Brain pericyte (primary cell): Measurements from ENCODE around the gene NFIC.
"Not testable (repeated sequence)": the region's sequence is repeated elsewhere in the genome, so short reads cannot be mapped to it uniquely, and the experiment has no call there.

ENCODE experiments used
- DNase-seq: peaks from one replicate; pipeline ENCODE4 v3.0.0-alpha.2; 2012; ENCODE audit warnings: low read depth, low spot score

The NFIC gene

DNA sequence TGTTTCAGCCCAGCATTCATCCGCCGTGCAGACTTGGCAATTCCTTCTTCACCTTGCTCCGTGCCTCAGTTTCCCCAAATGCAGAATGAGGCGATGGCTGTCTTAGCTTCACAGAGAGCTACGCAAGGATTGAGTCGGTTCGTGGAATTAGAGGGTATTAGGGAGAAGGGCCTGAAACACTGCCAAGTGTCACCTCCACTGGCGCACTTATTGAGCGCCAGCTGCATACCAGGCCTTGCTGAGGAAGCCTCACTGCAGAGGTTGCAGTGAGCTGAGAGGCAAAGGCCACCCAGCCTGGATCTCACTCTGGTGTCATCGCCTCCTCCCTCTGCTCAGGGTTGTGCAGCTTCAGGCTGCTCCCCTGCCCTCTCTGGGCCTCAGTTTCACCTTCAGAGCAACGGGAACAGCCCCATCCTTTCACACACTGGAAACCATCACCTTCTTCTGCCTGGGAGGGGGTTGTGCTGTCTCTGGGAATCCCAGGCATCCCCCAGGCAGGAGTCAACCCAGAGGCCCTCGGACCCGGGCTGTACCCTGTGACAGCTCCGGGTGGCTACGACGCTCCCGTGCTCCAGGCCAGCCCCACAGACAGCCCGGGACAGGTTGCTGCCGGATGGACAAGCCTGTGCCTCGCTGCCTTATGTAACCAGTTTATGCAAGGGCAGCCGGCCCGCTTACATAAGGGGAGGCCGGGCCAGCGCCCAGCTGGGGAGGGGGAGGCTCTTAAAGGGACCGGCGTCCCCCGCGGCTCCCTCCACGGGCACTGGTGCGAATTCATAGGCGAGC lies 31.9 kb downstream of the NFIC start:
- DNase-seq: no peak

DNA sequence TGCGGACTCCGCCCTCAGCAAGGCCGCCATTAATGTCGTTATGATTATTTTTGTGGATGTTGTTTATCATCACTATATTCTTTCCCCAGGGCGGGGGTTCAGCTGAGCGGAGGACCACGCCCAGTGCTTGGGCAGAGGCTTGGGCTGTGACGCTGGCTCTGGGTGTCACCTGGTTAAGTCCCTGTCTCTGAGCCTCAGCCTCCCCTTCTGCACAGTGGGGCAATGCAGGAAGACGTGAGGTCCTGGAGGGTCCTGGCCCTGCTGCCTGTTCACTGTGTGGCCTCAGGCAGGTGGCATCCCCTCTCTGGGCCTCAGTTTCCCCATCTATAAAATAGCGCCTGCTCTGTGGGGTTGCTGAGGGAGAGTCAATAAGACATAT lies 32.5 kb downstream of the NFIC start:
- no peak for DNase-seq

DNA sequence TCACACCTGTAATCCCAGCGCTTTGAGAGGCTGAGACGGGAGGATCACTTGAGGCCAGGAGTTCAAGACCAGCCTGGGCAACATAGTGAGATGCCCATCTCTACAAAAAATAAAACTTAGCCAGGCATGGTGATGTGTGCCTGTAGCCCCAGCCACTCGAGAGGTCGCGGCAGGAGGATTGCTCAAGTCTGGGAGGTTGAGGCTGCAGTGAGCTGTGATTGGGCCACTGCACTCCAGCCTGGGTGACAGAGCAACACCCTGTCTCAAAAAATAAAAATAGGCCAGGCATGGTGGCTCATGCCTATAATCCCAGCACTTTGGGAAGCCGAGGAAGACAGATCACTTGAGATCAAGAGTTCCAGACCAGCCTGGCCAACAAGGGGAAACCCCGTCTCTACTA lies 32.9 kb downstream of the NFIC start:
- not testable (repeated sequence) for DNase-seq

GRCh38 chr19:3401004-3401768 lies 34.8 kb downstream of the NFIC start:
- no peak for DNase-seq

GRCh38 chr19:3402631-3403443 lies 36.5 kb downstream of the NFIC start:
- no peak for DNase-seq

DNA sequence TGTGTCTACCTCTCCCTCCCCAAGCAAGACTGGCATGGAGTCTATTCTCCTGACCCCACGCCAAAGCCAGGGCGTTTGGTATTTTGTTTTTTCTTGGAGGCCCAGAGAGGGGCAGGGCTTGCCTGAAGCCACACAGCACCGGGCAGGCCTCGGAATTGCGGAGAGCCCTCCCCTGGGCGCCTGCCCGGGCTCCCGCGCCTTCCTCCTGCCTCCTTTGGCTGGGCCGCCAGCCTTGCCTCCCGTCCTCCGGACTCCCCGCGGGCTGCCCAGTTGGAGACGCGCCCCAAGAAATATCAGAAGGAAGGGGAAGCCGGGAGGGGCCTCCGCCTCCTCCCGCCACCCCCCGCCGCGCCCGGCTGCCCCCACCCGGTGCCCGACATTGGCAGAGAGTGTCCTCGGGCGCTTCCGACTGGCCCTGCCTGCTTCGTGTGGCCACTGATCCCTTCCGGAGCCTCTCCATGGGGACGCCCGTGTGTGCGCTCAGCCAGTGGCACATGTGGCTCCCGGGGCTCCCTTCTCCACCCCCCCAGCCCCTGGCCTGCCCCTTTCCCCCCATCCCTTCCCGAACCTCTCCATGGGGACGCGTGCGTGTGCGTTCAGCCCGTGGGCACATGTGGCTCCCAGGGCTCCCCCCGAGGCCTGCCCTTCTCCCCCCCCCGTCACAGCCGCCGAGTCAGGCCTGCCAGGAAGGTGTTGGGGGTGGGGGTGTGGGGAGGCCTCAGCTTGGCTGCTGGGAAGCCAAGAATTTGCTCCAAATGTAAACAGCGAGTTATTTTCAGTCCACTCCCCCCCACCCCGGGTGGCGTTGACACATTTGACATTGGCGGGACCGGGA lies 37.3 kb downstream of the NFIC start:
- peak; percentile 88 for DNase-seq

DNA sequence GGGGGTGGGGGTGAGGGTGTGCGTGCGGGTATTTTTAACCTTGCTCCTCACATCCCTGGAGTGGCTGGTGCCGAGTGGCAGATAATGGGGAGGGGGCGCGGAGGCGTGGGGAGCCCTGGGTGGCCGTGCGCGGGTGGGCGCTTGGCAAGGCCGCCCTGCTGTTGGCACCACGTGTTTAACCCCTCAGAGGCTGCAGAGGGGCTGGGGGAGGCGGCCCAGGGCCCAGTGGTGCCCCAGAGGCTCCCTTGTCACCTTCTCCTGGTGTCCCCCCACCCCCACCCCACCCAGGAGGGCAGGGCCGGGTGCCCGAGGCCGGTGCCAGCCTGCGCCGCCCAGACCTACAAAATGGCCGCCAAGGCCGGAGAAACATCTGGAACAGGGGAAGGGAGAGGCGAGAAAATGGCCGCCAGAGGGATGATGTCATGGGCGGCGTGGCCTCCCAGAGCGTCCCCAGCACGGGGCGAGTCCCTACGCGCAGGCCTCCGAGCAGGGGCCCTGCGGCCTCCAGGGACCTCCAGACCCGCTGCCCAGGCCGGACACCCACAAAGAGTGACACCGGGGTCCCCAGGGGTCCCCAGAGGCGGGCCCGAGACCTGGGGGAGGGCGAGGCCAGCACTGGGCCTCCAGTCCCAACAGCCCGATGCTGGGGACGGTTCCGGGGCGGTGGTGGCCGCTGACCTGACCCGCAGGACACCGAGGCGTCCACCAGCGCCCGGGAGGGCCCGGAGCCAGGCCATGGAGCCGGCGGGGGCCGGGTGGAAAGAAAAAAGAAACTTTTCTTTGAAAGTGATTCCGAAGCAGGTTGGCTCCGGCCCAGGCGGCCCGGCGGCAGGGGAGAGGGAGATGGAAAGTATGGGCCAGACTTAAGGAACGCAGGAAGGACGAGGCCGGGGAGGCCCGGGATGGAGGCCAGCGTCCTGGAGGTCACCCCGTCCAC lies 38.2 kb downstream of the NFIC start:
- DNase-seq: peak; percentile 62

DNA sequence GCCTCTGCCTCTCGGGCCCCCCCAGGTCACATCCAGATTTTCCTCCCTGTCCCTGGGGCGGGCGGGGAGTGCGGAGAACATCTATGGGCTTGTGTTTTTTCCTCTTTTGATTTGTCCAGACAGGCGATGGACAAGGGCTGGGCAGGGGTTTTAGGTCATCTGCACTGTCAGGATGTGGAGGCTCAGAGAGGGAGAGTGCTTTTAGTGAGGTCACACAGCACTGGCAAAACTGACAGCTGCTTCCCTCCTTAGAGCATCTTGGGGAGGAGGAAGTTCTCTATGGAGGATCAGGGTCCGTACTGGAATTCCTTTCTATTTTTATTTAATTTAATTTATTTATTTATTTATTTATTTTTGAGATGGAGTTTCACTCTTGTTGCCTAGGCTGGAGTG lies 38.9 kb downstream of the NFIC start:
- no peak for DNase-seq

GRCh38 chr19:3406571-3407111 lies 40.3 kb downstream of the NFIC start:
- DNase-seq: no peak

- DNase-seq: no peak
These were observed 41.5 kb downstream of the NFIC start for GRCh38 chr19:3407556-3408516.

- no peak for DNase-seq
These were observed 42.6 kb downstream of the NFIC start for GRCh38 chr19:3408996-3409345.

- no peak for DNase-seq
These were observed 43.1 kb downstream of the NFIC start for GRCh38 chr19:3409346-3410064.

- no peak for DNase-seq
These were observed 45.3 kb downstream of the NFIC start for GRCh38 chr19:3411636-3412035.

DNA sequence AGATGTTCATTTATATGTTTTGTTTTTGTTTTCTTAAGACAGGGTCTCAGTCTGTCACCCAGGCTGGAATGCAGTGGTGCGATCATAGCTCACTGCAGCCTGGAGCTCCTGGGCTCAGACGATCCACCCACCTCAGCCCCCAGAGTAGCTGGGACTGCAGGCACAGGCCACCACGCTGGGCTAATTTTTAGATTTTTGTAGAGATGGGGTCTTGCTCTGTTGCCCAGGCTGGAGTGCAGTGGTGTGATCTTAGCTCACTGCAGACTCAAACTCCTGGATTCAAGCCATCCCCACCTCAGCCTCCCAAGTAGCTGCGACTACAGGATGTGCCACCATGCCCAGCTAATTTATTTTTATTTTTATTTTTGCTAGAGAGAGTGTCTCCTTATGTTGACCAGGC lies 45.7 kb downstream of the NFIC start:
- no peak for DNase-seq

DNA sequence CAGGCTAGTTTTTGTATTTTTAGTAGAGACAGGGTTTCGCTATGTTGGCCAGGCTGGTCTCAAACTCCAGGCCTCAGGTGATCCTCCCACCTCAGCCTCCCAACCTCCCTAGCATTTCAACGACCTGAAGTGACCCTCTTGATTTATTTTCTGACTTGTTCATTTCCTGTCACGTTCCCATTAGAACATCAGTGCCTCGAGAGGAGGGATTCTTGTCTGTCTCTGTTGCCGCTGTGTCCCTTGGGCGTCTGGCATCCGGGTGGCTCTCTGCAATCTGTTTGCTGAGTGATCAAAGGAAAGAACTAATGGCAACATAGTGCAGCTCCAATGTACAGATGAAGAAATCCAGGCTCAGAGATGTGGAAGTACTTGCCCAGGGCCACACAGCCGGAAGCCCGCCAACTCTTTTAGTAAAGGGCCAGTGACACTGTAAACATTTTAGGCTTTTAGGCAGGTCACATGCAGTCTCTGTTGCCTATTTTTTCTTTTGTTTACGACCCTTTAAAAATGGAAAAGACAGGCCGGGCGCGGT lies 47.5 kb downstream of the NFIC start:
- DNase-seq: no peak

DNA sequence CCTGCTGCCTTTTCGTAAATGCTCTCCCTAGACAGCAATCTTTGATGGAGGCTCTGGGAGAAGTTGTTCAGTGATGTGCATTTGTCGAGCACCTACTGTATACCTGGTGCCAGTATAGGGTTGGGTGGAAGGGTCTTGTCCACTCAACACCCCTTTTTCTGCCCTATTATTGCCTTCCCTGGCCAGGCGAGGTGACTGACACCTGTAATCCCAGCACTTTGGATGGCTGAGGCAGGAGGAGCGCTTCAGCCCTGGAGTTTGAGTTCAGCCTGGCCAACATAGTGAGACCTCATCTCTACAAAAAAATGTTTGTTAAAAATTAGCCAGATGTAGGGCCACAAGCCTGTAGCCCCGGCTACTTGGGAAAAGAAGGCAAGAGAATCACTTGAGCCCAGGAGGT lies 49.3 kb downstream of the NFIC start:
- DNase-seq: no peak

GRCh38 chr19:3420244-3420755 lies 53.9 kb downstream of the NFIC start:
- no peak for DNase-seq
